Muscle of back (tissue), 11 donors: Measurements from ENCODE around the gene SLIT3. TPM values are rescaled to one million over a fixed set of nuclear protein-coding genes. Genes with fewer than 3 reads are reported as not detected.

Source experiments
- DNase-seq, 3 donors: peaks; one replicate each; pipeline versions ENCODE4 v3.0.0 to v3.0.0-alpha.2; 2013
- polyA plus RNA-seq, 10 donors: library from polyadenylated mRNA; unstranded; fragments of 120-200 nt; gene quantifications; one replicate each; pipeline ENCODE4 v1.2.1, GENCODE V29; 2013; ENCODE audit not compliant: insufficient read length in 10 of 10

The SLIT3 gene
- polyA plus RNA-seq, 10 donors = 6.6 to 47.9 (median 10.4) TPM

- DNase-seq = no peak
These were observed 497.4 kb downstream of the SLIT3 start for GRCh38 chr5:168803541-168803940.

GRCh38 chr5:168802337-168802736 lies 498.6 kb downstream of the SLIT3 start:
- no peak for DNase-seq

DNA sequence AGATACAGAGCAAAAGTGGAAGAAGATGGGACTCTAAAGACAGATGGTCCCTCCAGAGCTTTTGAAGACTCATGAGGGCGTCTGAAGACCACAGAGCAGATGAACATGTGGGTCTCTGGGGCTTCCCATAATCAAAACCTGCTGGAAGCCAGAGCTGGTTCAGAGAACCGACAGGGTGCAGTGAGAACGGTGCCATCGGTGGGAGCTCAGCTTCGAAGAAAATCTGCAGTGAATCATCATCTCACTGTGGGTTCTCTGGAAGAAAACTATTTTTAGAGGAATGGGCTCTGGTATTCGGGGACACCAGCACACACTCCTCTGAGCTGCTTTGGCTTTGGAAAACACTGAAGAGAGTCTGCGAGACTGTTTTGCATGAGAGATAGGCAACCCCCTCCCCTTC lies 499.4 kb downstream of the SLIT3 start:
- DNase-seq = peak in 1 of 3 donors; percentile 52

- no peak for DNase-seq
These were observed 500.2 kb downstream of the SLIT3 start for GRCh38 chr5:168800701-168801100.

DNA sequence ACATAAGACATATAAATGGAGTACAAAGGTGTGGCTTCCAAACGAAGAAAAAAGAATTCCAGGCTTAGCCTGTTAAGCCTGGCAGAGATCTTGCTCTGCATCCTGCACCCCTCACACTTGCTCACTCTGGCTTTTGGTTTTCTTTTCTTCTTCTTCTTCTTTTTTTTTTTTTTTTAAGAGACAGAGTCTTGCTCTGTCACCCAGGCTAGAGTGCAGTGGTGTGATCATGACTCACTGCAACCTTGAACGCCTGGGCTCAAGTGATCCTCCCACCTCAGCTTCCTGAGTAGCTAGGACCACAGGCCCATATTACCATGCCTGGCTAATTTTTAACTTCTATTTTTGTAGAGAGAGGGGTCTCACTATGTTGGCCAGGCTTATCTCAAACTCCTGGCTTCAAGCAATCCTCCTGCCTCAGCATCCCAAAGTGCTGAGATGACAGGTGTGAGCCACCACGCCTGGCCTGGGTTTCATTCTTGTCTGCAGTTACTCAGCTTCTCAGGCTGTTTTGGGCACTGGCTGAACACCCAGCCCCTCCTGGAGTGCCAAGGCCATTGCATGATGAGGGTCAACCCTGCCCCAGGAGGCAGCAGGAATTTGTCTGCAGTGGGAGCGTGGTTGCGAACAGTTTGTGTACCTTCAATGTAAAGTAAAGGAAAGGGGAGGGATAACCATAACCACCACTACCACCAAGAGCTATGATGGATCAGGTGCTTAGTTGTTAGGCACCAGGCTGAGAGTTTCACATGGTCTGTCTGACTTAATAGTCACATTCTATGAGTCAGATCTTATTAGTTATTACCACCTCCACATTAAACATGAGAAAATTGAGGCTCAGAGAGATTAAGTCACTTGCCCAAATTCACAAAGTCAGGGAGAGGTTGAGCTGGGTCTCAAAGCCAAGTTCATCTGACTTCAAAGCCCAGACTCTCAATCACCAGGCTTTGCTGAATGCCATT lies 502.6 kb downstream of the SLIT3 start:
- DNase-seq = no peak

- DNase-seq = peak in 2 of 3 donors; percentile 79 to 82
These were observed 504.1 kb downstream of the SLIT3 start for GRCh38 chr5:168796593-168797580.

- DNase-seq = peak in 2 of 3 donors; percentile 77 to 86
These were observed 504.9 kb downstream of the SLIT3 start for GRCh38 chr5:168796000-168796399.

DNA sequence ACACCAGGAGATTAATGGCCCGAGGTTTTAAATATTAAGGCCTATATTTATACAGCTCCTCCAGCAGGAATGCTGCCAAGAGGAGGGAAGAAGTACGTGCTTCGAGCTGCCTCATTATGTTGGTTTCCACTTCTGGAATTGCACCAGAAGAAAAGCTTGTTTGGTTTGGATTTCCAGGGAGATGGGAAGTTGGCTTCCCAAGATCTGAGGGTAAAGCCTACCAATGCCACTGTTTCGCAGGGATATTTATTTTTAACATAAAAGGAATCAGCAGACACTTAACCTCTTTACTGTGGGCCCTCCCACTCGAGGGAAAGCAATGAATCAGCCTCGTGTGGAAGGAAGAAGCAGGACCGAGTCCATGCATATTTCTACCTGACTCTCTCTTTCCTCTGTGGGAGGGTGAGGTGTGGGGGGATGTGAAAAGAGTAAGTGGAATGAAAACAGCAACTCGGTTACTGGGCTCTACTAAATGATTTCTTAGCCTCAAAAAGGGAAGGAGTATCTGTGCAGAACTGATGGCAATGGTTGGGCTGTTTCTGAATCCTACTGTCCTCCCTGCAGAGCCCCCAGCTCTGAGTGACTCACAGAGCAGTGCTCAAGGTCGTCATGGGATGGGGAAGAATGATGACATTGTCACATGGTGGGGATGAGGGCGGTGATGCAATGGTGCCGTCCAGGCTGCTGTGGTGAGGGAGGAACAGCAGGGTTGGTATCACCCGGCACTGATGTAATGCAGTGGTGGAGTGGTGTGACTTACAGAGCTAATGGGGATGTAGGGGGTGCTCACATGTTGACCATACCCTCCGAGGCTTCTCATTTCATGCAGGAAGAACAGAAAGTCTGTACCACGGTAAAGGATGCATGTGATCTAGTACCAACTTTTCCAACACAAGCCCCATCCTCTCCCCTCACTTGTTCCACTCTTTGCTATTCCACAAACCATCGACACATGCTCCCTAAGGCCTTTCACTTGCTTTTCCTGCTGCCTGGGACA lies 506.8 kb downstream of the SLIT3 start:
- DNase-seq = peak in 2 of 3 donors; percentile 52 to 63

DNA sequence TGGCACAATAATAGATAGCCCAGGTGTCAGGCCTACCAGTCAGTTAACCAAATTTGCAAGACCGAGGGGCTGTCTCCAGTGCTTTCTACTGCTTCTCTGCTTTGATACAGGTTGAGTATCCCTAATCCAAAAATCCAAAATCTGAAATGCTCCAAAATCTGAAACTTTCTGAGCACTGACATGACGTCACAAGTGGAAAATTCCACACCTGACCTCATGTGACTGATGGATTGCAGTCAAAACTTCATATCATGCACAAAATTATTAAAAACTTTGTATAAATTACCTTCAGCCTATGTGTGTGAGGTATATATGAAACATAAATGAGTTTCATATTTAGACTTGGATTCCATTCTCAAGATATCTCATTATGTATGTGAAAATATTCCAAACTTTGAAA lies 508.3 kb downstream of the SLIT3 start:
- no peak for DNase-seq

GRCh38 chr5:168790671-168791250 lies 510.2 kb downstream of the SLIT3 start:
- DNase-seq = no peak

- DNase-seq = no peak
These were observed 510.8 kb downstream of the SLIT3 start for GRCh38 chr5:168790002-168790635.

DNA sequence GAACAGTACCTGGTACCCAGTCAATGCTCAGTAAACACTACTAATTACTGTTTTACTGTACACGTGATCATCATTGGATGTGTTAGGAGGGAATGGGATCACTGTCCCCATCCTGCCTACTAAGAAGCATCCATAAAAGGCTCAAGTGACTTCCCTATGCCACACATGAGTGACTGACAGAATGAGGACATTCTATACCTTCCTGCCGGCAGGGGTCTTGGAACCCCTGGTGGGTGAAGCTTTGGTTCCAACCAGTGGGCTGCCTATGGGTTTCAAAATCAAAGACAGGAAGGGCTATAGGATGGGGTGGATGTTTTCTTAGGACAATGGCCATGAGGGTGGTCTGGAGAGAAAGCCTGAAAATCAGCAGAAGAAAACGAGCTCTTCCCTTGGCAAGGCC lies 512.2 kb downstream of the SLIT3 start:
- no peak for DNase-seq

DNA sequence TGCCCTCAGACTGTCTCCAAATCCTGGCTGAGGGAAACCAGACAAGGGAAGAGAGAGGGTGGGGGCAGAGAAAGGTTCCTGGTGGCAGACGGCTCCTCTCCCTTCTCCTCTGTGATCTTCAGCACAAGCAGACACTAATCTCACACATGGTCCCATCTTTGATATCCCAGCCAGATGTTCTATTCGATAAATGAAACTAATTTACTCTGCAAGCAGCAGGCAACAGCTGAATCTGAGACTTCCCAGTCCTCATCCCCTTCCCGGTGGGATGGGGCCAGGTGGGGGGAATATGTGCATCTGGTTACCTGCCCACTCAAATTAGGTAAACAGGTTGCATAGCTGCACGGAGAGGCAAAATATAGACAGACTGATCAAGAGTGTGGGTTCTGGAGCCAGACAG lies 512.8 kb downstream of the SLIT3 start:
- DNase-seq = no peak

DNA sequence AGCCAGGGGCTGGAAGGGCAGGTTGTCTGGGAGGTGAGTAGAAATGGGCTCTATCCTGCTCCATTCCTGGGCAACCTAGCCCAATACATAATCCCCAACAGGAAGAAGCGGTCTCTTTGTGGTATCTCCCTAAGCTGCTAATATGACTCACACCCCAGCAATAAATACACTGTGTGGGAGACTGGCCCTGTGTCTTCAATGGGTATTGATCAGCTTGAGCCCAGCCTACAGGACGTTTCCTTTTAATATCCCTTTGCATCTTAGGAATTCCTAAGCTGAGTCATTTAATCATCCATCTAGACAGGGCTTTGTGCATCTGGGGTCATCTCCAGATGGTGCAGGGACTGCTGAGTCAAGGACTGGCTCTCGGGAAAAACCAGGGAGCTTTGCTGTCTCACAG lies 514.8 kb downstream of the SLIT3 start:
- DNase-seq = no peak

GRCh38 chr5:168784454-168784853 lies 516.5 kb downstream of the SLIT3 start:
- DNase-seq = no peak

GRCh38 chr5:168781941-168782571 lies 518.9 kb downstream of the SLIT3 start:
- no peak for DNase-seq

- no peak for DNase-seq
These were observed 520.1 kb downstream of the SLIT3 start for GRCh38 chr5:168780888-168781287.

DNA sequence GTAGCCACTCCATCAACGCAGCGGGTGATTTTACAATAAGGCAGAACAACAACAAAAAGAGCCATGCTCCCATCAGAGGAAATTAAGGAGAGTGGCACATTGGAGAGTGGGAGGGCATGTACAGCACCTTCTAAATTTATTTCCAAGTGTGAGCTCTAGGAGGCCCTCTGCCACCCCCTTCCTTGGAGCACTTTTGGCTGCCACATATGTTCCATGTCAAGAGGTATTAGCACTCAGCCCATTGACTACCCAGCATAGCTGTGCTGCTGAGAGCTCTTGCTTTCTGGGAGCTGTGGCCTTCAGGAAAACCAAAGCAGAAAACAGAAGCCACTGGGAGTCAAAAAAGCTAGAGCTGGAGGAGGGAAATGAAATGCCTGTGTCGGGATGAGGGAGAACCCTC lies 521.6 kb downstream of the SLIT3 start:
- DNase-seq = no peak

DNA sequence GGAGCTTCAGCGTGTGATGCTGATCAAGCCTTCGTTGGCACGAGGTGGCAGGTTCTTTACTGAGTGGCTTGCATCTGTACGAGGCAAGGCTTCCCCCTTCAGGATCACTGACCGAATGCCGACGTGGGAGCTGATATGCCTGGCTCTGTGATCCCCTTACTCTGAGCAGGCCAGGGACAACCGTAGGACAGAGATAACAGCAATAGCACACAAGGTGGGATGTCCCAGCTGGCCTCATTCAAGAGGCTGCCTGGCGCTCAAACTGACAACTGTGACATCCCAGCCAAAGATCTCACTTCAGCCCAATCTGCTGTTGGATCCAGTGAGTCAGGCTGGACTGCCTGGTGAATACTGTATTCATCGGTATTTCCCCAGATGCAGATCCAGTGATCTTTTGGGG lies 522.4 kb downstream of the SLIT3 start:
- DNase-seq = no peak

DNA sequence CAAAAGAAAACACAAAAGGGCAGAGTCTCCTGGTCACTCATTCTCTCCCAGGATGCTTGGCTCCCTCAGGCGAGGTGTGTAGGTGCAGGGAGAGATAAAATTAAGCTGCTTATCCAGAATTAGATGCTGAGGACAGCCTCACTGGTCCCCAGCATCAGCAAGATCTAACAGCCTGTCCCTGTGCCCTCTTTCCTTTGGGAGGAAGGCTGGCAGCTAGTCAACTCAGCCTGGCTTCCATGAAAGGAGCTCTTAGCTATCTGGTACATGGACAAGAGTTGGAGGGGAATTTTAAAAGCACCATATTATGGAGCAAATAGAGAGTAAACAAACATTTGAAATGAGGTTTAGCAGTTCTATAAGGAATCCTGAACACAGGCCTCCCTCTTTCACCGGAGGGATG lies 523.3 kb downstream of the SLIT3 start:
- no peak for DNase-seq
